Measurements from ENCODE around the gene HSPB6.

HSPB6 gene

GRCh38 chr19:35727956-35728706 is 28.7 kb downstream of the HSPB6 start:
- H3K36me3 ChIP-seq (replicated peaks; ENCODE audit: low read depth, low read length), result peaks cover 79% of the 10 kb centered on the region

GRCh38 chr19:35727053-35727955 is 29.5 kb downstream of the HSPB6 start:
- H3K36me3 ChIP-seq (replicated peaks; ENCODE audit: low read depth, low read length), result peaks cover 83% of the 10 kb centered on the region
- H3K4me1 ChIP-seq (ENCODE audit: low read length), result no peaks in the 10 kb centered on the region
- no peak overlapping the region for H3K4me3 ChIP-seq (ENCODE audit: low read length)
- H3K9ac ChIP-seq (ENCODE audit: low read length), result no peak overlapping the region
- H4K20me1 ChIP-seq (ENCODE audit: insufficient read depth, low read length), result peaks cover 4% of the 10 kb centered on the region
- H2AFZ ChIP-seq (ENCODE audit: low read depth, low read length), result no peak overlapping the region
- no peak overlapping the region for H3K4me2 ChIP-seq (ENCODE audit: low read length)
- H3K79me2 ChIP-seq (ENCODE audit: low read length), result no peaks in the 10 kb centered on the region
- TF ChIP-seq CTCF (IDR thresholded peaks at IDR 0.05; ENCODE audit: low read depth, low read length) (no peak), EZH2phosphoT487 (IDR thresholded peaks at IDR 0.05; ENCODE audit: low read depth) (no peak)
- no peaks in the 10 kb centered on the region for H3K9me3 ChIP-seq (ENCODE audit: insufficient read depth, low read length)
- no peaks in the 10 kb centered on the region for H3K27me3 ChIP-seq (ENCODE audit: low read depth, low read length)
- no peak overlapping the region for H3K27ac ChIP-seq (ENCODE audit: low read length)

More at GRCh38 chr19:35727956-35728706, 28.7 kb downstream of the HSPB6 start:
- Histone ChIP-seq H3K27me3 (ENCODE audit: low read depth, low read length) (no peaks in the 10 kb centered on the region), H3K9me3 (ENCODE audit: insufficient read depth, low read length) (no peaks in the 10 kb centered on the region), H3K4me3 (ENCODE audit: low read length) (no peak overlapping the region), H3K4me1 (ENCODE audit: low read length) (no peaks in the 10 kb centered on the region), H3K27ac (ENCODE audit: low read length) (no peak overlapping the region), H3K4me2 (ENCODE audit: low read length) (no peak overlapping the region), H3K79me2 (ENCODE audit: low read length) (no peaks in the 10 kb centered on the region), H4K20me1 (ENCODE audit: insufficient read depth, low read length) (peaks cover 2% of the 10 kb centered on the region), H3K9ac (ENCODE audit: low read length) (no peak overlapping the region), H2AFZ (ENCODE audit: low read depth, low read length) (no peak overlapping the region)
- TF ChIP-seq CTCF (IDR thresholded peaks at IDR 0.05; ENCODE audit: low read depth, low read length) (no peak), EZH2phosphoT487 (IDR thresholded peaks at IDR 0.05; ENCODE audit: low read depth) (no peak)

GRCh38 chr19:35725216-35725861 is 31.5 kb downstream of the HSPB6 start:
- Histone ChIP-seq H3K79me2 (ENCODE audit: low read length) (peaks cover 10% of the 10 kb centered on the region; the same call in 1 of the 2 replicates), H3K27me3 (ENCODE audit: low read depth, low read length) (no peaks in the 10 kb centered on the region), H3K27ac (ENCODE audit: low read length) (no peak overlapping the region), H3K4me3 (ENCODE audit: low read length) (no peak overlapping the region), H2AFZ (ENCODE audit: low read depth, low read length) (no peak overlapping the region), H3K9me3 (ENCODE audit: insufficient read depth, low read length) (no peaks in the 10 kb centered on the region), H3K4me2 (ENCODE audit: low read length) (no peak overlapping the region), H3K36me3 (replicated peaks; ENCODE audit: low read depth, low read length) (peaks cover 80% of the 10 kb centered on the region), H3K4me1 (ENCODE audit: low read length) (no peaks in the 10 kb centered on the region), H3K9ac (ENCODE audit: low read length) (no peak overlapping the region), H4K20me1 (ENCODE audit: insufficient read depth, low read length) (peaks cover 4% of the 10 kb centered on the region)
- TF ChIP-seq CTCF (IDR thresholded peaks at IDR 0.05; ENCODE audit: low read depth, low read length), result no peak
- TF ChIP-seq EZH2phosphoT487 (IDR thresholded peaks at IDR 0.05; ENCODE audit: low read depth), result no peak
